T-cell (primary cell): ENCODE results near the gene ZNF426. TPM values are rescaled to one million over a fixed set of nuclear protein-coding genes. Genes with fewer than 3 reads are reported as not detected.
"Not testable (repeated sequence)": the region's sequence is repeated elsewhere in the genome, so short reads cannot be mapped to it uniquely, and the experiment has no call there.

ENCODE experiments used
- ATAC-seq, 4 experiments: fragments of 200-7000 bp in 3 of 4; fragments of 150-1000 bp in 1 of 4; cut with Tn5 transposase; replicated peaks in 1 of 4; 1 replicate in 3 of 4; 2 replicates in 1 of 4; pipeline ENCODE4 v1.10.0; 2021; ENCODE audit warnings: moderate library complexity in 3 of 4, mild to moderate bottlenecking in 2 of 4, moderate number of reproducible peaks in 1 of 4
- CTCF ChIA-PET, 2 donors: fragments of 300-600 bp; sonication (Branson Sonifier 250); formaldehyde crosslinking; loops; one replicate each; lab custom pipeline; 2022; ENCODE audit warnings: antibody characterized with exemption in 2 of 2; lab: Charles Lee
- POLR2A ChIA-PET, 2 donors: fragments of 300-600 bp; sonication (Branson Sonifier 250); formaldehyde crosslinking; loops; one replicate each; lab custom pipeline; 2022; ENCODE audit warnings: antibody characterized with exemption in 2 of 2; lab: Charles Lee
- DNase-seq, 35 experiments: peaks; one replicate each; pipeline versions ENCODE4 v3.0.0 to v3.0.0-alpha.2; 2013 to 2023
- H3K27ac ChIP-seq: one replicate; pipeline ENCODE4 v1.5.1; 2013; ENCODE audit warnings: low read length
- H3K27me3 ChIP-seq, 2 experiments: replicated peaks in 1 of 2; 1 replicate in 1 of 2; 2 replicates in 1 of 2; pipeline versions ENCODE4 v1.6.1 to v1.7.0; 2013; ENCODE audit warnings: low read length in 1 of 2, mixed read lengths in 1 of 2; ENCODE audit not compliant: control insufficient read depth in 2 of 2, insufficient read depth in 2 of 2; ENCODE audit errors: extremely low read depth in 1 of 2
- H3K36me3 ChIP-seq, 2 donors: 1 replicate in 1 of 2; 2 replicates in 1 of 2; pipeline versions ENCODE4 v1.6.1 to v1.7.0; 2013; ENCODE audit warnings: low read length in 1 of 2; ENCODE audit not compliant: control insufficient read depth in 2 of 2, insufficient read depth in 1 of 2; ENCODE audit errors: extremely low read depth in 1 of 2
- H3K4me1 ChIP-seq, 2 experiments: 1 replicate in 1 of 2; 2 replicates in 1 of 2; pipeline versions ENCODE4 v1.6.1 to v1.7.0; 2013; ENCODE audit warnings: low read length in 2 of 2, mixed read lengths in 1 of 2; ENCODE audit not compliant: insufficient read depth in 2 of 2, control insufficient read depth in 1 of 2; ENCODE audit errors: extremely low read depth in 1 of 2
- H3K4me3 ChIP-seq, 2 donors: 1 replicate in 1 of 2; 2 replicates in 1 of 2; pipeline versions ENCODE4 v1.5.1 to v1.7.0; 2013; ENCODE audit warnings: mild to moderate bottlenecking in 2 of 2, low read length in 1 of 2, moderate library complexity in 1 of 2; ENCODE audit not compliant: control insufficient read depth in 1 of 2; ENCODE audit errors: extremely low read depth in 1 of 2
- H3K9me3 ChIP-seq: 2 replicates; pipeline ENCODE4 v1.7.0; 2013
- H3K27ac Mint-ChIP-seq, 2 donors: one replicate each; pipeline ENCODE4 v1.8.0; 2020 to 2021; ENCODE audit warnings: mild to moderate bottlenecking in 2 of 2, mixed read lengths in 2 of 2
- H3K27me3 Mint-ChIP-seq, 2 donors: one replicate each; pipeline ENCODE4 v1.8.0; 2021 to 2022; ENCODE audit warnings: mixed read lengths in 2 of 2
- H3K36me3 Mint-ChIP-seq: one replicate; pipeline ENCODE4 v1.8.0; 2021; ENCODE audit warnings: mixed read lengths
- H3K4me1 Mint-ChIP-seq, 3 donors: one replicate each; pipeline ENCODE4 v1.8.0; 2020 to 2022; ENCODE audit warnings: mixed read lengths in 3 of 3, mild to moderate bottlenecking in 1 of 3
- H3K4me3 Mint-ChIP-seq, 3 donors: one replicate each; pipeline ENCODE4 v1.8.0; 2020 to 2022; ENCODE audit warnings: mild to moderate bottlenecking in 3 of 3, mixed read lengths in 3 of 3, moderate library complexity in 3 of 3
- H3K9me3 Mint-ChIP-seq, 3 donors: one replicate each; pipeline ENCODE4 v1.8.0; 2020 to 2022; ENCODE audit warnings: mixed read lengths in 3 of 3
- WGBS: methylation state at CpG from one replicate; pipeline ENCODE4 v1.1.5; 2013; ENCODE audit warnings: missing lambda C conversion rate; ENCODE audit not compliant: insufficient coverage; 5-methylcytosine and 5-hydroxymethylcytosine counted together
- total RNA-seq, 35 experiments: library from RNA in 6 of 35; stranded (reverse) in 6 of 35; fragments of 120-200 nt in 1 of 35; gene quantifications; one replicate each; pipeline versions ENCODE4 v1.2.1 to v1.2.4 and lab custom pipeline; 2013 to 2026

ZNF426 gene
- total RNA-seq: 10 to 100 TPM in 4 of 5 donors, 1 to 10 TPM in 1; 8.3 to 18.1 (median 13.2) TPM
- 21.0 TPM for total RNA-seq (2013)
- total RNA-seq (lab: John Stamatoyannopoulos, UW): 30.5 to 69.7 (median 44.0) reads per million in 29 experiments

DNA sequence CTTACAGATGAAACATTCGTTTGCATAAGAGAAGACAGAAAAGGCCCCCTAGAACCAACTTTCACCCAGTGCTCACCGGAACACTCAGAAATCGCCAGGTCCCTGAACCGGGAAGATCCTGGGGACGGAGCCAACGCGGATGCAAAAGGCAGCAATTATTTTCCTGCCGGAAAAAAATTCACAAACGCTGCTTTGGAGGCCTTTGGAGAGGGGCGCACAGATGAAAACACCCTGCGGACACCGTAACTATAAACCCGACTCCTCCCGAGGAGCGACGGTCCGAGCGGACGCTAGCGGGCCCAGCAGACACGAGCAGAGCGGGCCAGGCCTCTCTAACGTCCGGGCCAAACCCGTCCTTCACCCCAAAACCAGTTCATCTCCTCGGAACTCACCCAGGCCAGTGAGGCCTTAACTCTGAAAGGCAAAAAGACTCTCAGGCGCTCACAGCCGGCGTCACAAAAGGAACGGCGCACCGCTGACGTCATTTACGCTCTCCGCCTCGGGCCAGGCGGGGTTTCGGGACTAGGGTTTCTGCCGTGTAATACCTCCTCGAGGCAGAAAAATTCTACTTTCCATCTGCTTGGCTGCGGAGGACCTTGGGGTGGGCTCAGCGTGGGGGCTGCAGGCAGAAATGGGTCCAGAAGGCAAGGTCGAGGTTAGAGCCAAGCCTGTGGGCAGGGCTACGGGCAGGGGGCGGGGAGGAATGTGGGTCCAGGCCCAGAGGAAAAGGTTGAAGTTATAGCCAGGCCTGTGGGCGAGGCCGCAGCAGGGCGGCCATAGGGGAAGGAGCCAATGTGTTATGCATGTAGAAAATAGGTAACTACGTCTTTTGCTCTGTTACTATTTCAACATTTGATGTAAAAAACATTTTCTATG is at the start of gene ZNF426:
TSS of gene ZNF426 (minus strand) at position 463 of the 876 bp plus-strand sequence. CDS start 2,413 bp downstream, outside the sequence.
- CTCF ChIA-PET: no interaction called here
- no peaks in the 10 kb centered on the region for H3K9me3 ChIP-seq
- H3K36me3 ChIP-seq: peaks cover 12 to 27% of the 10 kb centered on the region in 2 donors
- ATAC-seq (peak; percentile 91 to 96 (median 94)), DNase-seq (peak; percentile 68 to 93 (median 87))
- peaks cover 20 to 25% (median 23%) of the 10 kb centered on the region in 3 donors for H3K9me3 Mint-ChIP-seq
- H3K4me1 Mint-ChIP-seq: peaks cover 31 to 37% (median 31%) of the 10 kb centered on the region in 3 donors
- H3K27ac ChIP-seq: peak within 1 kb of the TSS; percentile 92
- WGBS: 1% methylated on average over 45 of the region's 49 CpGs
- POLR2A ChIA-PET: no interaction called here
- no peaks in the 10 kb centered on the region for H3K27me3 ChIP-seq
- no peaks in the 10 kb centered on the region for H3K27me3 Mint-ChIP-seq
- H3K4me1 ChIP-seq: peaks cover 5 to 21% of the 10 kb centered on the region in 2 experiments
- H3K36me3 Mint-ChIP-seq: peaks cover 43% of the 10 kb centered on the region
- peak within 1 kb of the TSS; percentile 95 to 99 (median 96) for H3K4me3 Mint-ChIP-seq
- peak within 1 kb of the TSS; percentile 98 for H3K4me3 ChIP-seq
- peak within 1 kb of the TSS; percentile 92 to 97 for H3K27ac Mint-ChIP-seq

GRCh38 chr19:9586764-9587163 is 48.3 kb upstream of the ZNF426 start:
- ChIA-PET CTCF (interaction anchor here (0.5 to 2.1 kb wide), 2 partner anchors 152 to 210 kb away, joined by 5 read pairs; partner anchors contain the start of gene ZNF266 (in 1 of the 2)), POLR2A (interaction anchor here in 1 of 2 donors (0.5 kb wide), 1 partner anchor 1500 kb away, joined by 3 read pairs; no protein-coding TSS in a partner anchor)
- 4% methylated on average over 4 of the region's 7 CpGs for WGBS
- Mint-ChIP-seq H3K9me3 (no peaks in the 10 kb centered on the region), H3K27ac (no peak overlapping the region), H3K27me3 (peaks cover 9 to 16% of the 10 kb centered on the region in 2 donors), H3K36me3 (peaks cover 5% of the 10 kb centered on the region), H3K4me1 (peaks cover 17 to 27% (median 25%) of the 10 kb centered on the region in 3 donors), H3K4me3 (peak overlapping the region in 1 of 3 donors; percentile 0)
- Histone ChIP-seq H3K4me3 (no peak overlapping the region), H3K27me3 (no peaks in the 10 kb centered on the region), H3K36me3 (no peaks in the 10 kb centered on the region), H3K9me3 (no peaks in the 10 kb centered on the region), H3K4me1 (peaks cover 6 to 24% of the 10 kb centered on the region in 2 experiments), H3K27ac (no peak overlapping the region)
- peak; percentile 56 to 69 (median 59) for ATAC-seq
- DNase-seq: peak; percentile 35 to 85 (median 68)

- ATAC-seq (peak; percentile 71 to 83 (median 82)), DNase-seq (peak; percentile 42 to 87 (median 71))
- peaks cover 26% of the 10 kb centered on the region for H3K36me3 Mint-ChIP-seq
- peaks cover 0 to 5% (median 0%) of the 10 kb centered on the region in 3 donors for H3K9me3 Mint-ChIP-seq
- peaks cover 1 to 8% of the 10 kb centered on the region in 2 donors for H3K36me3 ChIP-seq
- H3K4me3 Mint-ChIP-seq: peak within 1 kb of the TSS; percentile 94 to 97 (median 96)
- peaks cover 38 to 48% (median 40%) of the 10 kb centered on the region in 3 donors for H3K4me1 Mint-ChIP-seq
- ChIA-PET CTCF (interaction anchor here in 1 of 2 donors (0.6 to 1.5 kb wide), 4 partner anchors 42 to 260 kb away, joined by 3 to 4 read pairs (median 3); partner anchors contain the start of genes PIN1, ZNF559 and ZNF846), POLR2A (interaction anchor here in 1 of 2 donors (0.6 kb wide), 1 partner anchor 317 kb away, joined by 4 read pairs; no protein-coding TSS in a partner anchor)
- H3K4me1 ChIP-seq: peaks cover 8 to 29% of the 10 kb centered on the region in 2 experiments
- WGBS: 0% methylated on average over 44 of the region's 51 CpGs
- no peaks in the 10 kb centered on the region for H3K27me3 ChIP-seq
- peak within 1 kb of the TSS; percentile 85 for H3K27ac ChIP-seq
- H3K27me3 Mint-ChIP-seq: peaks cover 4 to 6% of the 10 kb centered on the region in 2 donors
- peak within 1 kb of the TSS; percentile 92 for H3K27ac Mint-ChIP-seq
- H3K4me3 ChIP-seq: peak within 1 kb of the TSS; percentile 81 to 100
- no peaks in the 10 kb centered on the region for H3K9me3 ChIP-seq
These were observed 45.8 kb upstream of the ZNF426 start, which contains the start of gene ZNF121 for GRCh38 chr19:9584073-9584833. Gene ZNF121 (minus strand): TSS chr19:9584504. CDS start chr19:9568097, 16,407 bp downstream.

GRCh38 chr19:9582081-9582725 is 43.8 kb upstream of the ZNF426 start:
- POLR2A ChIA-PET: interaction anchor here in 1 of 2 donors (0.5 to 0.6 kb wide), 2 partner anchors 44 to 1571 kb away, joined by 3 to 16 read pairs; no protein-coding TSS in a partner anchor
- Mint-ChIP-seq H3K36me3 (peaks cover 41% of the 10 kb centered on the region), H3K9me3 (peaks cover 0 to 14% (median 0%) of the 10 kb centered on the region in 3 donors), H3K4me3 (peak overlapping the region; percentile 64 to 97 (median 75)), H3K4me1 (peaks cover 47 to 61% (median 50%) of the 10 kb centered on the region in 3 donors), H3K27ac (peak overlapping the region; percentile 43 to 81)
- H3K27me3 ChIP-seq, H3K9me3 ChIP-seq, CTCF ChIA-PET, ATAC-seq, DNase-seq, H3K27me3 Mint-ChIP-seq, H3K27ac ChIP-seq, H3K36me3 ChIP-seq: not testable (repeated sequence)
- Histone ChIP-seq H3K4me3 (peak overlapping the region in 1 of 2 donors; percentile 23), H3K4me1 (peaks cover 8 to 29% of the 10 kb centered on the region in 2 experiments)
- WGBS: 88% methylated on average over 12 of the region's 13 CpGs

DNA sequence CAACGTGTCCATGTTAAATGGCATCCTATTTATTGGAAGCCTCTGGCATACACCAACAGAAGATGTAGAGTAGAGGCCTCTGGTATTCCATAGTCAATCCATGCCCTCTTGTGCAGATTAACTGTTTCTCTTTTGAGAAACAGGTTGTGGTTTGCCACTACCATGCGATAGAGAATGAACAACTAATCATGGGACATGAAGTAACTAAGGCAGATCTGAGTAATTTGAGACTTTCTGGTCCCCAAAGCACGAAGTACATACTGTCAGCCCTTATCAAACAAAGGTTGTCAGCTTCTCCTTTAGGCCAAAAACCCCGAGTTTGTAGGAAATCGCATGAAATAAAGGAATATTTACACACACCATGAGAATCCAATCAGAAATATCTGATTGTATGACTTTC is 42.3 kb upstream of the ZNF426 start:
- H3K27me3 Mint-ChIP-seq: no peaks in the 10 kb centered on the region
- DNase-seq (no peak), ATAC-seq (no peak)
- no peak overlapping the region for H3K27ac ChIP-seq
- H3K4me1 Mint-ChIP-seq: peaks cover 53 to 67% (median 55%) of the 10 kb centered on the region in 3 donors
- ChIA-PET POLR2A (interaction anchor here in 1 of 2 donors (0.6 kb wide), 1 partner anchor 8 kb away, joined by 4 read pairs; no protein-coding TSS in a partner anchor), CTCF (no interaction called here)
- WGBS: no CpG with 5 or more reads among the region's 5 CpGs
- H3K27ac Mint-ChIP-seq: no peak overlapping the region
- peaks cover 8 to 29% of the 10 kb centered on the region in 2 experiments for H3K4me1 ChIP-seq
- H3K4me3 ChIP-seq: no peak overlapping the region
- H3K36me3 Mint-ChIP-seq: peaks cover 54% of the 10 kb centered on the region
- H3K27me3 ChIP-seq: no peaks in the 10 kb centered on the region
- H3K9me3 Mint-ChIP-seq: peaks cover 0 to 28% (median 8%) of the 10 kb centered on the region in 3 donors
- H3K36me3 ChIP-seq: peaks cover 5 to 8% of the 10 kb centered on the region in 2 donors
- H3K9me3 ChIP-seq: peaks cover 2% of the 10 kb centered on the region
- peak overlapping the region in 1 of 3 donors; percentile 27 for H3K4me3 Mint-ChIP-seq
